Thyroid gland (tissue), 4 donors: ENCODE results near the gene MT3. TPM values are rescaled to one million over a fixed set of nuclear protein-coding genes. Genes with fewer than 3 reads are reported as not detected.

Experiments used
- DNase-seq, 2 donors: peaks; one replicate each; pipeline ENCODE4 v3.0.0-alpha.2; 2019
- H3K27ac ChIP-seq, 3 donors: fragments of 200-600 bp; sonication (generic); 1 replicate in 2 of 3; 2 replicates in 1 of 3; pipeline ENCODE4 v1.5.1; 2016 to 2019; ENCODE audit warnings: mild to moderate bottlenecking in 1 of 3, moderate library complexity in 1 of 3
- H3K27me3 ChIP-seq: fragments of 200-600 bp; sonication (generic); one replicate; pipeline ENCODE4 v1.5.1; 2019
- H3K36me3 ChIP-seq, 2 donors: fragments of 200-600 bp; sonication (generic); one replicate each; pipeline ENCODE4 v1.5.1; 2016 to 2019
- H3K4me1 ChIP-seq, 2 donors: fragments of 200-600 bp; sonication (generic); one replicate each; pipeline ENCODE4 v1.5.1; 2017 to 2019
- H3K4me3 ChIP-seq, 3 donors: fragments of 200-600 bp; sonication (generic); replicated peaks in 1 of 3; 1 replicate in 2 of 3; 2 replicates in 1 of 3; pipeline ENCODE4 v1.5.1; 2016; ENCODE audit warnings: mild to moderate bottlenecking in 1 of 3
- H3K9me3 ChIP-seq: fragments of 200-600 bp; sonication (generic); one replicate; pipeline ENCODE4 v1.5.1; 2017
- CTCF ChIP-seq, 6 experiments: fragments of 200-600 bp in 3 of 6; fragments of 450-650 bp in 3 of 6; sonication (generic) in 3 of 6; IDR thresholded peaks; one replicate each; pipeline ENCODE4 v1.5.1; 2016 to 2019; ENCODE audit warnings: antibody characterized with exemption in 6 of 6, mild to moderate bottlenecking in 2 of 6, inconsistent platforms in 1 of 6, moderate library complexity in 1 of 6
- POLR2A ChIP-seq, 2 donors: fragments of 450-650 bp; IDR thresholded peaks; one replicate each; pipeline ENCODE4 v1.6.1; 2017; ENCODE audit warnings: antibody characterized with exemption in 2 of 2, mild to moderate bottlenecking in 2 of 2, moderate library complexity in 1 of 2
- whole genome bisulfite sequencing, 2 donors: methylation state at CpG; one replicate each; pipeline ENCODE4 v1.1.5; 2017; 5-methylcytosine and 5-hydroxymethylcytosine counted together
- intact Hi-C: fragments of 100-400 bp; cut with DNase I; formaldehyde crosslinking; loops from one replicate; pipeline ENCODE4 v1.15.1; 2023
- total RNA-seq, 4 donors: library from RNA; depleted of rRNA; stranded (reverse); fragments of >200 nt; gene quantifications; one replicate each; pipeline ENCODE4 v1.2.3, GENCODE V29; 2016

MT3 gene
- total RNA-seq, 4 donors from 2014 or later = not detected

GRCh38 chr16:56632156-56632847 is 43.0 kb downstream of the MT3 start, which contains the start of gene MT1M:
Gene MT1M (plus strand): TSS chr16:56632659. CDS start chr16:56632732, 73 bp downstream.
- DNase-seq = peak; percentile 72 to 74

GRCh38 chr16:56632848-56633365 is 43.6 kb downstream of the MT3 start:
- 52 to 58% methylated on average over 6 of the region's 6 CpGs for WGBS, 2 donors
- intact Hi-C loops = no loop called here
- no peak for TF ChIP-seq CTCF (IDR thresholded peaks at IDR 0.05)
- TF ChIP-seq POLR2A (IDR thresholded peaks at IDR 0.05) = no peak
- peaks cover 4% of the 10 kb centered on the region for H3K27me3 ChIP-seq
- peak overlapping the region; percentile 22 to 73 (median 27) for H3K27ac ChIP-seq
- H3K4me1 ChIP-seq = peaks cover 0 to 14% of the 10 kb centered on the region in 2 donors
- H3K9me3 ChIP-seq = no peaks in the 10 kb centered on the region
- peak overlapping the region; percentile 14 to 41 (median 21) for H3K4me3 ChIP-seq
- H3K36me3 ChIP-seq = no peaks in the 10 kb centered on the region
- no peak for DNase-seq

More at GRCh38 chr16:56632156-56632847, 43.0 kb downstream of the MT3 start, which contains the start of gene MT1M:
- Histone ChIP-seq H3K27me3 (peaks cover 4% of the 10 kb centered on the region), H3K9me3 (no peaks in the 10 kb centered on the region), H3K4me1 (peaks cover 0 to 10% of the 10 kb centered on the region in 2 donors), H3K36me3 (no peaks in the 10 kb centered on the region), H3K4me3 (peak within 1 kb of the TSS; percentile 14 to 41 (median 21)), H3K27ac (peak within 1 kb of the TSS; percentile 22 to 73 (median 58))
- intact Hi-C loops = no loop called here
- WGBS, 2 donors = 0 to 4% methylated on average over 7 to 22 of the region's 61 CpGs
- TF ChIP-seq POLR2A (IDR thresholded peaks at IDR 0.05) (peak in 1 of 2 donors; percentile 76), CTCF (IDR thresholded peaks at IDR 0.05) (no peak)

- H3K4me3 ChIP-seq = peak overlapping the region in 1 of 3 donors; percentile 41
- H3K36me3 ChIP-seq = no peaks in the 10 kb centered on the region
- DNase-seq = no peak
- TF ChIP-seq CTCF (IDR thresholded peaks at IDR 0.05) (no peak), POLR2A (IDR thresholded peaks at IDR 0.05) (no peak)
- WGBS, 2 donors = 79 to 80% methylated on average over 7 of the region's 7 CpGs
- H3K4me1 ChIP-seq = peaks cover under 1 to 18% of the 10 kb centered on the region in 2 donors
- intact Hi-C loops = no loop called here
- no peaks in the 10 kb centered on the region for H3K9me3 ChIP-seq
- no peak overlapping the region for H3K27ac ChIP-seq
- H3K27me3 ChIP-seq = peaks cover 4% of the 10 kb centered on the region
Observed at GRCh38 chr16:56633535-56633934, 44.2 kb downstream of the MT3 start.

GRCh38 chr16:56634715-56635440 is 45.5 kb downstream of the MT3 start:
- DNase-seq = no peak
- 41 to 45% methylated on average over 39 to 47 of the region's 47 CpGs for WGBS, 2 donors
- intact Hi-C loops = no loop called here

More at GRCh38 chr16:56634715-56635440, 45.5 kb downstream of the MT3 start:
- H3K36me3 ChIP-seq = no peaks in the 10 kb centered on the region
- H3K4me1 ChIP-seq = peaks cover 4 to 20% of the 10 kb centered on the region in 2 donors
- no peaks in the 10 kb centered on the region for H3K9me3 ChIP-seq
- TF ChIP-seq CTCF (IDR thresholded peaks at IDR 0.05) (no peak), POLR2A (IDR thresholded peaks at IDR 0.05) (no peak)
- no peak overlapping the region for H3K4me3 ChIP-seq
- no peak overlapping the region for H3K27ac ChIP-seq
- H3K27me3 ChIP-seq = peaks cover 4% of the 10 kb centered on the region
